ENCODE data around the gene KLHL15.

Gene KLHL15

DNA sequence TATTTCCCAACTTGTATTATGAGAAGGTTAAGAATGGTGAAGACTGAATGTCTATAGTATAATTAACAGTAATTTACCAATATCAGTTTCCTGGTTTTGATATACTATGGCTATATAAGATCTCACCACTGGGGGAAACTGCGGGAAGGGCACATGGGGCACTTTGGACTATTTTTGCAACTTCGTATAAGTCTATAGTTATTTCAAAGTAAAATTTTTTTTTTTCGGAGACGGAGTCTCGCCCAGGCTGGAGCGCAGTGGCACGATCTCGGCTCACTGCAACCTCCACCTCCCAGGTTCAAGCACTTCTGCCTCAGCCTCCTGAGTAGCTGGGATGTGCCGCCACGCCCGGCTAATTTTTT lies 73.1 kb downstream of the KLHL15 start:
- Histone ChIP-seq H3K4me1 (ENCODE audit: insufficient read depth, low read length, poor library complexity, severe bottlenecking) (peaks cover 14% of the 10 kb centered on the region), H3F3A (ENCODE audit: low read depth) (no peaks in the 10 kb centered on the region), H3K27me3 (ENCODE audit: insufficient read depth, low read length, poor library complexity, severe bottlenecking) (no peaks in the 10 kb centered on the region), H3K9me3 (ENCODE audit: insufficient read depth, low read depth, low read length) (no peaks in the 10 kb centered on the region), H3K79me2 (ENCODE audit: insufficient read depth, low read length) (no peaks in the 10 kb centered on the region), H3K9ac (ENCODE audit: low read depth, low read length, poor library complexity, severe bottlenecking) (peak overlapping the region; percentile 66), H3K4me2 (ENCODE audit: low read depth, low read length, poor library complexity, severe bottlenecking) (peak overlapping the region; percentile 68), H2AFZ (ENCODE audit: low read length) (peak overlapping the region; percentile 98), H3K4me3 (ENCODE audit: low read length, poor library complexity, severe bottlenecking) (peak overlapping the region; percentile 69), H3K9me2 (replicated peaks; ENCODE audit: low read depth, low read length) (no peaks in the 10 kb centered on the region), H4K20me1 (ENCODE audit: insufficient read depth, low read length, poor library complexity, severe bottlenecking) (no peaks in the 10 kb centered on the region), H3K36me3 (ENCODE audit: insufficient read depth, low read length) (no peaks in the 10 kb centered on the region)
- TF ChIP-seq EZH2phosphoT487 (IDR thresholded peaks at IDR 0.05; ENCODE audit: borderline replicate concordance) = no peak
- TF ChIP-seq, protein P1, sequence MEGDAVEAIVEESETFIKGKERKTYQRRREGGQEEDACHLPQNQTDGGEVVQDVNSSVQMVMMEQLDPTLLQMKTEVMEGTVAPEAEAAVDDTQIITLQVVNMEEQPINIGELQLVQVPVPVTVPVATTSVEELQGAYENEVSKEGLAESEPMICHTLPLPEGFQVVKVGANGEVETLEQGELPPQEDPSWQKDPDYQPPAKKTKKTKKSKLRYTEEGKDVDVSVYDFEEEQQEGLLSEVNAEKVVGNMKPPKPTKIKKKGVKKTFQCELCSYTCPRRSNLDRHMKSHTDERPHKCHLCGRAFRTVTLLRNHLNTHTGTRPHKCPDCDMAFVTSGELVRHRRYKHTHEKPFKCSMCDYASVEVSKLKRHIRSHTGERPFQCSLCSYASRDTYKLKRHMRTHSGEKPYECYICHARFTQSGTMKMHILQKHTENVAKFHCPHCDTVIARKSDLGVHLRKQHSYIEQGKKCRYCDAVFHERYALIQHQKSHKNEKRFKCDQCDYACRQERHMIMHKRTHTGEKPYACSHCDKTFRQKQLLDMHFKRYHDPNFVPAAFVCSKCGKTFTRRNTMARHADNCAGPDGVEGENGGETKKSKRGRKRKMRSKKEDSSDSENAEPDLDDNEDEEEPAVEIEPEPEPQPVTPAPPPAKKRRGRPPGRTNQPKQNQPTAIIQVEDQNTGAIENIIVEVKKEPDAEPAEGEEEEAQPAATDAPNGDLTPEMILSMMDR (conservative IDR thresholded peaks at IDR 0.05; ENCODE audit: low read length) = peak; percentile 23; the same call in 1 of the 2 replicates

DNA sequence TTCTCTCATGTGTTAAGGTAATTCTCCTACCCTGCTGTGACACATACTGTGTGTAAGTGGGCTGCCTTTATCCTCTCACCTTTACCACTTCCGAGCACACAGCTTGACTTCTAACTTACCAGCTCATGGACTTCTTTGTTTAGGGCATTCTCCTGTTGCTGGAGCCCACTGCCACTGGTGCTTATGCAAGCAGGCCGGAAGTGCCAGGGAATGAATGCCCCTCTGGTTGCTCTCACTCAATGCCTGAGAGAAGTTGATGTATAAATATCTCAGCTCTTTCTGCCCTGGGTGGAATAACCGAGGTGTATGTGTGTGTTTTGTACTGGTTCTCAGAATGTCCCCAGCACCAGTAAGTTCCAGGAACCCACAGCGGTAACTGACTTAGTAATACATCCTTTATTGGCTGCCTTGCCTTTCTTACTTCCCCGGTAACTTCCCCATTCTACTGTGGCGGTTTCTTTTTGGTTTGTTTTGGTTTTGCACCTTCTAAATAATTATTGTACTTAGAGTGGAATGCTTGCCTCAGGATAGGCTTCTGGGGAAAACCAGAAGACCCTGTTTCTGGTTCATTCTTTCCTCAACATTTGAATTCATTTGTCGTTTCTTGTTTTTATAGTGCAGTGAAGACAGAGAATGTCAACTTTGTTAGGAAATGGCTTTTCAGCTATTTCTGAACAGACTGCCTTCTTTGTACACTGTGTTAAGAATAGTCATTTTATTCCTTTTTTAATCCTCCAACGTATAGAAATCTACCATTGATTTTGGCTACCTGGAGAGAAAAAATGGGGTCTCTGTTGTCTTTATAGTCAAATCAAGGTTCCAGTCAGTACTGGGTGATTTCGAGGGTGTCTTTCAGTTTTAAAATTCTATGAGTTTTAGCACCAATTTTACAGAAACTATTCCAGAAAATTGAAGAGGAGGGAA lies 73.7 kb downstream of the KLHL15 start:
- peak overlapping the region; percentile 68 for H3K4me2 ChIP-seq (ENCODE audit: low read depth, low read length, poor library complexity, severe bottlenecking)
- peaks cover 9% of the 10 kb centered on the region for H3K4me1 ChIP-seq (ENCODE audit: insufficient read depth, low read length, poor library complexity, severe bottlenecking)
- peak overlapping the region; percentile 69 for H3K4me3 ChIP-seq (ENCODE audit: low read length, poor library complexity, severe bottlenecking)
- no peaks in the 10 kb centered on the region for H4K20me1 ChIP-seq (ENCODE audit: insufficient read depth, low read length, poor library complexity, severe bottlenecking)
- H3K9ac ChIP-seq (ENCODE audit: low read depth, low read length, poor library complexity, severe bottlenecking) = peak overlapping the region; percentile 66
- H3K27me3 ChIP-seq (ENCODE audit: insufficient read depth, low read length, poor library complexity, severe bottlenecking) = no peaks in the 10 kb centered on the region
- H3K36me3 ChIP-seq (ENCODE audit: insufficient read depth, low read length) = no peaks in the 10 kb centered on the region
- no peak for TF ChIP-seq EZH2phosphoT487 (IDR thresholded peaks at IDR 0.05; ENCODE audit: borderline replicate concordance)
- TF ChIP-seq, protein P1 (conservative IDR thresholded peaks at IDR 0.05; ENCODE audit: low read length) = no peak
- H3F3A ChIP-seq (ENCODE audit: low read depth) = no peaks in the 10 kb centered on the region
- no peaks in the 10 kb centered on the region for H3K9me3 ChIP-seq (ENCODE audit: insufficient read depth, low read depth, low read length)
- H3K79me2 ChIP-seq (ENCODE audit: insufficient read depth, low read length) = no peaks in the 10 kb centered on the region
- H3K9me2 ChIP-seq (replicated peaks; ENCODE audit: low read depth, low read length) = no peaks in the 10 kb centered on the region
- H2AFZ ChIP-seq (ENCODE audit: low read length) = peak overlapping the region; percentile 98

GRCh38 chrX:23952391-23952790 lies 74.6 kb downstream of the KLHL15 start:
- no peaks in the 10 kb centered on the region for H3K9me3 ChIP-seq (ENCODE audit: insufficient read depth, low read depth, low read length)
- TF ChIP-seq, protein P1 (conservative IDR thresholded peaks at IDR 0.05; ENCODE audit: low read length) = no peak
- no peak for TF ChIP-seq EZH2phosphoT487 (IDR thresholded peaks at IDR 0.05; ENCODE audit: borderline replicate concordance)
- H3F3A ChIP-seq (ENCODE audit: low read depth) = no peaks in the 10 kb centered on the region
- peak overlapping the region; percentile 68 for H3K4me2 ChIP-seq (ENCODE audit: low read depth, low read length, poor library complexity, severe bottlenecking)
- no peaks in the 10 kb centered on the region for H3K36me3 ChIP-seq (ENCODE audit: insufficient read depth, low read length)
- H2AFZ ChIP-seq (ENCODE audit: low read length) = peak overlapping the region; percentile 98; the same call in 1 of the 2 replicates
- H3K4me1 ChIP-seq (ENCODE audit: insufficient read depth, low read length, poor library complexity, severe bottlenecking) = peaks cover 4% of the 10 kb centered on the region
- no peak overlapping the region for H3K9ac ChIP-seq (ENCODE audit: low read depth, low read length, poor library complexity, severe bottlenecking)
- H4K20me1 ChIP-seq (ENCODE audit: insufficient read depth, low read length, poor library complexity, severe bottlenecking) = no peaks in the 10 kb centered on the region
- H3K27me3 ChIP-seq (ENCODE audit: insufficient read depth, low read length, poor library complexity, severe bottlenecking) = no peaks in the 10 kb centered on the region
- no peaks in the 10 kb centered on the region for H3K79me2 ChIP-seq (ENCODE audit: insufficient read depth, low read length)
- peak overlapping the region; percentile 69 for H3K4me3 ChIP-seq (ENCODE audit: low read length, poor library complexity, severe bottlenecking)
- H3K9me2 ChIP-seq (replicated peaks; ENCODE audit: low read depth, low read length) = no peaks in the 10 kb centered on the region

Data from Loucy (cell line).